Activated B cell treated with CpG ODN at 0.5 μM for 24 hours (primary cell): Measurements from ENCODE around the gene GSE1. TPM values are rescaled to one million over a fixed set of nuclear protein-coding genes. Genes with fewer than 3 reads are reported as not detected.

Experiments
- ATAC-seq: fragments of 200-7000 bp; cut with Tn5 transposase; one replicate; pipeline ENCODE4 v1.10.0; 2021; ENCODE audit warnings: low read depth, mild to moderate bottlenecking, moderate library complexity
- CTCF ChIA-PET: fragments of 350-600 bp; sonication (Branson Sonifier 250); formaldehyde crosslinking; loops from one replicate; lab custom pipeline; 2021; ENCODE audit warnings: antibody characterized with exemption; lab: Charles Lee
- POLR2A ChIA-PET: fragments of 350-600 bp; sonication (Branson Sonifier 250); formaldehyde crosslinking; loops from one replicate; lab custom pipeline; 2021; ENCODE audit warnings: antibody characterized with exemption; lab: Charles Lee
- DNase-seq: peaks from one replicate; pipeline ENCODE4 v3.0.0; 2022
- H3K27ac Mint-ChIP-seq: one replicate; pipeline ENCODE4 v1.8.0; 2020; ENCODE audit warnings: mixed read lengths
- H3K27me3 Mint-ChIP-seq: one replicate; pipeline ENCODE4 v1.8.0; 2021; ENCODE audit warnings: mixed read lengths
- H3K36me3 Mint-ChIP-seq: one replicate; pipeline ENCODE4 v1.8.0; 2021; ENCODE audit warnings: low read depth, mixed read lengths
- H3K4me1 Mint-ChIP-seq: one replicate; pipeline ENCODE4 v1.8.0; 2021; ENCODE audit warnings: mixed read lengths
- H3K4me3 Mint-ChIP-seq: one replicate; pipeline ENCODE4 v1.8.0; 2020; ENCODE audit warnings: mild to moderate bottlenecking, mixed read lengths
- H3K9me3 Mint-ChIP-seq: one replicate; pipeline ENCODE4 v1.8.0; 2020; ENCODE audit warnings: mixed read lengths
- intact Hi-C: fragments of 100-400 bp; cut with micrococcal nuclease; formaldehyde crosslinking; loops from one replicate; pipeline ENCODE4 v1.15.1; 2024
- total RNA-seq: library from RNA; stranded (reverse); gene quantifications from 2 replicates; pipeline ENCODE4 v1.2.3, GENCODE V29; 2022
- TF ChIP-seq, protein P1 (sequence below): fragments of 200-600 bp; IDR thresholded peaks from one replicate; pipeline ENCODE4 v1.8.0; 2022; ENCODE audit warnings: antibody characterized with exemption, mild to moderate bottlenecking

Gene GSE1
- total RNA-seq, 1 donor from 2014 or later = 48.3 TPM

GRCh38 chr16:85716022-85716679 lies 103.0 kb downstream of the GSE1 start:
- Mint-ChIP-seq H3K27ac (no peak overlapping the region), H3K4me1 (peaks cover 18% of the 10 kb centered on the region), H3K4me3 (no peak overlapping the region), H3K36me3 (peaks cover 21% of the 10 kb centered on the region), H3K27me3 (no peaks in the 10 kb centered on the region), H3K9me3 (peaks cover 4% of the 10 kb centered on the region)
- intact Hi-C loops = loop anchor here (5.0 kb wide), 1 partner anchor 324 kb away; no protein-coding TSS in a partner anchor
- DNase-seq (no peak), ATAC-seq (no peak)
- ChIA-PET POLR2A (no interaction called here), CTCF (interaction anchor here (0.7 to 2.8 kb wide), 8 partner anchors 13 to 296 kb away, joined by 3 to 12 read pairs (median 4); no protein-coding TSS in a partner anchor)
- TF ChIP-seq, protein P1, sequence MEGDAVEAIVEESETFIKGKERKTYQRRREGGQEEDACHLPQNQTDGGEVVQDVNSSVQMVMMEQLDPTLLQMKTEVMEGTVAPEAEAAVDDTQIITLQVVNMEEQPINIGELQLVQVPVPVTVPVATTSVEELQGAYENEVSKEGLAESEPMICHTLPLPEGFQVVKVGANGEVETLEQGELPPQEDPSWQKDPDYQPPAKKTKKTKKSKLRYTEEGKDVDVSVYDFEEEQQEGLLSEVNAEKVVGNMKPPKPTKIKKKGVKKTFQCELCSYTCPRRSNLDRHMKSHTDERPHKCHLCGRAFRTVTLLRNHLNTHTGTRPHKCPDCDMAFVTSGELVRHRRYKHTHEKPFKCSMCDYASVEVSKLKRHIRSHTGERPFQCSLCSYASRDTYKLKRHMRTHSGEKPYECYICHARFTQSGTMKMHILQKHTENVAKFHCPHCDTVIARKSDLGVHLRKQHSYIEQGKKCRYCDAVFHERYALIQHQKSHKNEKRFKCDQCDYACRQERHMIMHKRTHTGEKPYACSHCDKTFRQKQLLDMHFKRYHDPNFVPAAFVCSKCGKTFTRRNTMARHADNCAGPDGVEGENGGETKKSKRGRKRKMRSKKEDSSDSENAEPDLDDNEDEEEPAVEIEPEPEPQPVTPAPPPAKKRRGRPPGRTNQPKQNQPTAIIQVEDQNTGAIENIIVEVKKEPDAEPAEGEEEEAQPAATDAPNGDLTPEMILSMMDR = no peak

DNA sequence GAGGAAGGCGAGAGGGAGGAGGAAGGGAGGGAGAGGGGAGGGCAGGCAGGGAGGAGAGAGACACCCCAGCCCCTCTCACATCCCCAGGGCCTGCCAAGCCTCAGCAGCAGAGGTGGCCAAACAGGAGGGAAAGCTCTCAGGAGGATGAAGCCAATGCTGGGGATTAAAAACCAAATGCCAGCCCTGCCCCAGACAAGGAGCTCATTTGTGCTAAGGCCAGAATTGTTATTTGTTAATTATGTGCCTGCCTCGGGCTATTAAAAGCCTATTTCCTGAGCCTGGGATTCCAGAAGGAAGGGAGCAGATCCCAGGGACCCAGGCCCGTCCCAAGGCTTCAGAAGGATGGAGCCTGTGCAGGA lies 103.5 kb downstream of the GSE1 start:
- H3K27me3 Mint-ChIP-seq = no peaks in the 10 kb centered on the region
- ChIA-PET POLR2A (no interaction called here), CTCF (interaction anchor here (0.7 to 3.0 kb wide), 10 partner anchors 8 to 105 kb away, joined by 3 to 12 read pairs (median 6); no protein-coding TSS in a partner anchor)
- H3K9me3 Mint-ChIP-seq = peaks cover 4% of the 10 kb centered on the region
- DNase-seq (no peak), ATAC-seq (no peak)
- peaks cover 18% of the 10 kb centered on the region for H3K4me1 Mint-ChIP-seq
- H3K27ac Mint-ChIP-seq = no peak overlapping the region
- intact Hi-C loops = loop anchor here (5.0 kb wide), 1 partner anchor 324 kb away; no protein-coding TSS in a partner anchor
- TF ChIP-seq, protein P1 = no peak
- peaks cover 20% of the 10 kb centered on the region for H3K36me3 Mint-ChIP-seq
- no peak overlapping the region for H3K4me3 Mint-ChIP-seq

GRCh38 chr16:85717393-85718152 lies 104.5 kb downstream of the GSE1 start:
- peaks cover 18% of the 10 kb centered on the region for H3K4me1 Mint-ChIP-seq
- H3K36me3 Mint-ChIP-seq = peaks cover 14% of the 10 kb centered on the region
- intact Hi-C loops = loop anchor here (1.0 to 5.0 kb wide), 10 partner anchors 28 to 420 kb away; partner anchors contain the start of genes COX4I1 and EMC8
- H3K9me3 Mint-ChIP-seq = no peaks in the 10 kb centered on the region
- ChIA-PET CTCF (interaction anchor here (0.9 to 3.0 kb wide), 13 partner anchors 9 to 349 kb away, joined by 3 to 12 read pairs (median 5); no protein-coding TSS in a partner anchor), POLR2A (no interaction called here)
- DNase-seq (peak; percentile 38), ATAC-seq (peak; percentile 57)
- TF ChIP-seq, protein P1 = no peak
- H3K4me3 Mint-ChIP-seq = no peak overlapping the region
- H3K27ac Mint-ChIP-seq = no peak overlapping the region
- no peaks in the 10 kb centered on the region for H3K27me3 Mint-ChIP-seq

GRCh38 chr16:85718153-85718477 lies 105.0 kb downstream of the GSE1 start:
- no peak for ATAC-seq
- POLR2A ChIA-PET = interaction anchor here (1.6 kb wide), 1 partner anchor 38 kb away, joined by 8 read pairs; no protein-coding TSS in a partner anchor
- H3K4me3 Mint-ChIP-seq = no peak overlapping the region

More at GRCh38 chr16:85718153-85718477, 105.0 kb downstream of the GSE1 start:
- TF ChIP-seq, protein P1 = no peak
- H3K4me1 Mint-ChIP-seq = peaks cover 18% of the 10 kb centered on the region
- CTCF ChIA-PET = interaction anchor here (1.0 to 3.0 kb wide), 14 partner anchors 28 to 349 kb away, joined by 3 to 12 read pairs (median 6); no protein-coding TSS in a partner anchor
- no peaks in the 10 kb centered on the region for H3K27me3 Mint-ChIP-seq
- H3K27ac Mint-ChIP-seq = no peak overlapping the region
- intact Hi-C loops = loop anchor here (1.0 to 5.0 kb wide), 10 partner anchors 29 to 421 kb away; partner anchors contain the start of genes COX4I1 and EMC8
- H3K36me3 Mint-ChIP-seq = peaks cover 8% of the 10 kb centered on the region
- no peaks in the 10 kb centered on the region for H3K9me3 Mint-ChIP-seq
- DNase-seq = no peak
